ENCODE data around the gene HOXB2. TPM values are rescaled to one million over a fixed set of nuclear protein-coding genes. Genes with fewer than 3 reads are reported as not detected.

Gene HOXB2
- total RNA-seq, 1 experiment from 2014 or later: 3.0 TPM

DNA sequence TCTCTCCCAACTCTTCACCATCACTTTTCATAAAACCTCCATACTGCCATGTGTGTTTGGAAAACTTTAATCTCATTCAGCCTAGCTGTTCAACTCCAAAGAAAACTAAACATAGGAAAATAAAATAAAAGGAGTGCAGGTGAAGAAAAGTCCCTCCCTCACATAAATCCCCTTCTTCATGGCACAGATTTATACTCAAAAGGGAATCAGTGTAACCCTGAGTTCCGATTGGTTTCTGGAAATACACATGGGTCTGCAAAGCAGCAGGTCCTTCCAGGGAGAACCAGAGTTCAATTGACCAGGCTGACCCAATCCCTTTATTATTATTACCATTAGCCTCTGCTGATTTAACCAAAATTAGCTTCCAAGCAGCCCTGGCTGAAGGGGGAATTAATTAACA is 8.9 kb upstream of the HOXB2 start:
- H3K27ac Mint-ChIP-seq (ENCODE audit: low read depth, unreplicated experiment): no peak overlapping the region

DNA sequence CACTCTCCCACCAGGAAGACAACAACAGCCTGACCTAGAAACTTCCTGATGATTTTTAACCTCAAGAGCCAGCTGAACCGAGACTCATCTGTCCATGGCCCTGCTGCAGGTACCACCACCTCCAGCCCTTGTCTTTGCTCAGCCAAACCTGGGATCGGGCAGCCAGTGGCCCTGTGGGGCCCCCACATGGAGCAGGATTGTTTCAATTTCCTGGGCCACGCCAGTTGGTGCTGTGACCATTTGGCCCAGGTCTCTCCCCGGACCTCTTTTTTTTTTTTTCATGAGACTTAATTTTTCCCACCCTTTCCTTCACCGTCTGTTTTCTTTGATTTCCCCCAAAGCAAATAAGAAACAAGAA is 8.3 kb upstream of the HOXB2 start:
- TF ChIP-seq, protein P1, sequence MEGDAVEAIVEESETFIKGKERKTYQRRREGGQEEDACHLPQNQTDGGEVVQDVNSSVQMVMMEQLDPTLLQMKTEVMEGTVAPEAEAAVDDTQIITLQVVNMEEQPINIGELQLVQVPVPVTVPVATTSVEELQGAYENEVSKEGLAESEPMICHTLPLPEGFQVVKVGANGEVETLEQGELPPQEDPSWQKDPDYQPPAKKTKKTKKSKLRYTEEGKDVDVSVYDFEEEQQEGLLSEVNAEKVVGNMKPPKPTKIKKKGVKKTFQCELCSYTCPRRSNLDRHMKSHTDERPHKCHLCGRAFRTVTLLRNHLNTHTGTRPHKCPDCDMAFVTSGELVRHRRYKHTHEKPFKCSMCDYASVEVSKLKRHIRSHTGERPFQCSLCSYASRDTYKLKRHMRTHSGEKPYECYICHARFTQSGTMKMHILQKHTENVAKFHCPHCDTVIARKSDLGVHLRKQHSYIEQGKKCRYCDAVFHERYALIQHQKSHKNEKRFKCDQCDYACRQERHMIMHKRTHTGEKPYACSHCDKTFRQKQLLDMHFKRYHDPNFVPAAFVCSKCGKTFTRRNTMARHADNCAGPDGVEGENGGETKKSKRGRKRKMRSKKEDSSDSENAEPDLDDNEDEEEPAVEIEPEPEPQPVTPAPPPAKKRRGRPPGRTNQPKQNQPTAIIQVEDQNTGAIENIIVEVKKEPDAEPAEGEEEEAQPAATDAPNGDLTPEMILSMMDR (IDR thresholded peaks at IDR 0.05; ENCODE audit: unreplicated experiment): no peak
- no peaks in the 10 kb centered on the region for H3K9me3 Mint-ChIP-seq (ENCODE audit: unreplicated experiment)
- peaks cover 17% of the 10 kb centered on the region for H3K4me1 Mint-ChIP-seq (ENCODE audit: insufficient read depth, unreplicated experiment)
- peaks cover 2% of the 10 kb centered on the region for H3K27me3 Mint-ChIP-seq (ENCODE audit: insufficient read depth, unreplicated experiment)
- ChIA-PET POLR2A (no interaction called here), CTCF (no interaction called here)
- H3K36me3 Mint-ChIP-seq (ENCODE audit: insufficient read depth, unreplicated experiment): no peaks in the 10 kb centered on the region
- no peak overlapping the region for H3K27ac Mint-ChIP-seq (ENCODE audit: low read depth, unreplicated experiment)
- no TSS peak for BruUV-seq (replicated peaks)
- intact Hi-C loops (cut with micrococcal nuclease): no loop called here
- no peak for DNase-seq (ENCODE audit: unreplicated experiment)
- H3K4me3 Mint-ChIP-seq (ENCODE audit: unreplicated experiment): no peak overlapping the region

More for the DNA sequence above, 8.9 kb upstream of the HOXB2 start:
- intact Hi-C loops (cut with micrococcal nuclease): no loop called here
- Mint-ChIP-seq H3K4me1 (ENCODE audit: insufficient read depth, unreplicated experiment) (peaks cover 17% of the 10 kb centered on the region), H3K9me3 (ENCODE audit: unreplicated experiment) (no peaks in the 10 kb centered on the region), H3K4me3 (ENCODE audit: unreplicated experiment) (no peak overlapping the region), H3K36me3 (ENCODE audit: insufficient read depth, unreplicated experiment) (no peaks in the 10 kb centered on the region), H3K27me3 (ENCODE audit: insufficient read depth, unreplicated experiment) (peaks cover 9% of the 10 kb centered on the region)
- no TSS peak for BruUV-seq (replicated peaks)
- DNase-seq (ENCODE audit: unreplicated experiment): no peak
- TF ChIP-seq, protein P1 (IDR thresholded peaks at IDR 0.05; ENCODE audit: unreplicated experiment): no peak
- ChIA-PET CTCF (interaction anchor here (0.6 to 0.7 kb wide), 3 partner anchors 21 to 249 kb away, joined by 3 to 6 read pairs (median 3); no protein-coding TSS in a partner anchor), POLR2A (interaction anchor here (1.5 kb wide), 1 partner anchor 10 kb away, joined by 4 read pairs; no protein-coding TSS in a partner anchor)

DNA sequence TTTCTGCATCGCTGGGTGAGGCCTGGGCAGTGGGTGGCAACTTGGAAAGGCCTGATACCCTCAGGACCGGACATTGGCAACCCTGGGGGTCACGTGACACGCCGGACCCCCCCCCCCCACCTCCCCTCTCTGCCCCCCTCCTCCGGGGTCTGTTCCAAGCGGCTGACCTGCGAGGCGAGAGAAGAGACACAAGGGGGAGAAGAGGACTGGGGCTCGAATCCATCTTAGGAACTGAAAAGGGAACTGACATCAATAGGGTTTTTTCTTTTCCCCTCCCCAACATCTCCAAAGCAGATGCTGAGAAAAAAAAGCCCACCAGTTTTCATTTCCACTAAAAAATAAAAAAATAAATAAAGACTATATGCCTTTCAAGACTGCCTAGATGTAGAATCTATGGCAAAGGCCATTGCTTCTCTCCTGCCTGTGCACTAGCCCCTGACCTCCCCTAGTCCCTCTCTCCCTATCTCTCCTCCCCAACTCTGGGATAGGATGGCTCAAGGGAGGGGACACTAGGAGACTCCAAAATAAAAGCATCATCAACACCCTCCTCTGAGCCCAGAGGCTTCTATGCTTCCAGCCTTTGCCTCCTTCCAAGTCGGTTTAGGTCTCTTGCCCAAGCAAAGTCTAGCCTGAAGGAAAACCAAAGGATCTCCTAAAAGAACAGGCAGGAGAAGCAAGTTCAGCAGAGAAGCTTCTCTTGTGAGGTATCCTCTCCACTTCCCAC is 7.7 kb upstream of the HOXB2 start:
- intact Hi-C loops (cut with micrococcal nuclease): no loop called here
- ChIA-PET POLR2A (no interaction called here), CTCF (no interaction called here)
- H3K27ac Mint-ChIP-seq (ENCODE audit: low read depth, unreplicated experiment): no peak overlapping the region
- H3K4me3 Mint-ChIP-seq (ENCODE audit: unreplicated experiment): no peak overlapping the region
- peaks cover 17% of the 10 kb centered on the region for H3K4me1 Mint-ChIP-seq (ENCODE audit: insufficient read depth, unreplicated experiment)
- no peaks in the 10 kb centered on the region for H3K27me3 Mint-ChIP-seq (ENCODE audit: insufficient read depth, unreplicated experiment)
- BruUV-seq (replicated peaks): no TSS peak
- no peak for DNase-seq (ENCODE audit: unreplicated experiment)
- TF ChIP-seq, protein P1 (IDR thresholded peaks at IDR 0.05; ENCODE audit: unreplicated experiment): no peak
- H3K9me3 Mint-ChIP-seq (ENCODE audit: unreplicated experiment): no peaks in the 10 kb centered on the region
- H3K36me3 Mint-ChIP-seq (ENCODE audit: insufficient read depth, unreplicated experiment): no peaks in the 10 kb centered on the region

DNA sequence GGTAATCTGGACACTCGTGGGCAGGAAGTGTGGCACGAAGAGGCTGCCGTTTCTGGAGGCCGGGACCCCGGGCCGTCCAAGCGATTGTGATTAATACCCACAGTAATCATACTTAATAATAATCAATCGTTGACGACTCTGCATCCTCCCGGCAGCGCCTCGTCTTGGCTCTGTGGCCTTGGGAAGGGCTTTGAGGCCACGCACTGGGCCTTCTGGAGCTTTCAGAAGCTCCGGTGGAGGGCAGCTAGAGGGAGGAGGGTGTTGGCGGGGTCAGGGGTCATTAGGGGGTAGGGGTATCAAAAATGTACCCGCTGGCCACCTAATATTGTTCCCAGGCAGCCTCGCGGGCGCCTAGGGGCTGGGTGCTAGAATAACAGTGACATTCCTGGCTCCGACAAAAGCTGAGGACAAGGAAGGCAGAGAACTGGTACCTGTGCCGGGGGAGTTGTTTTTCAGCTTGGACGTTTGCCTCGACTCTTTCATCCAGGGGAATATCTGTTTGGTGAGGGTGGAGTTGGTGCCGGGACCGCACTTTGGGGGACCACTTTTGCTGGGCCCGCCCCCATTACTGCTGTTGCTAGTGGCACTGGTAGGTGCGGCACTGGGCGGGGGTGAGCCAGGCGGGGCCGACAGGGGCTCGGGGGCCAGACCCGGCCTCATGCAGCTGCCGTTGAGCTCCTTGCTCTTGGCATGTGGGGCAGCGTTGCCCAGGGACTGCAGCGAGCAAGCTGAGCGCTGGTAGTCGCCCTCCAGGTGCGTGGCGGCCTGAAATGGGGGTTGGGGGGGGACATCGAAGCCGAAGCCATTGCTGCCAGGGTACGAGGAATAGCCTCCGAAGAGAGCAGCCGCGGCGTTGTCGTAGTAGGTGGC is 6.9 kb upstream of the HOXB2 start:
- no peaks in the 10 kb centered on the region for H3K36me3 Mint-ChIP-seq (ENCODE audit: insufficient read depth, unreplicated experiment)
- peaks cover 15% of the 10 kb centered on the region for H3K4me1 Mint-ChIP-seq (ENCODE audit: insufficient read depth, unreplicated experiment)
- no peaks in the 10 kb centered on the region for H3K27me3 Mint-ChIP-seq (ENCODE audit: insufficient read depth, unreplicated experiment)
- ChIA-PET CTCF (no interaction called here), POLR2A (no interaction called here)
- intact Hi-C loops (cut with micrococcal nuclease): no loop called here
- BruUV-seq (replicated peaks): no TSS peak
- H3K27ac Mint-ChIP-seq (ENCODE audit: low read depth, unreplicated experiment): no peak overlapping the region
- no peak overlapping the region for H3K4me3 Mint-ChIP-seq (ENCODE audit: unreplicated experiment)
- no peak for DNase-seq (ENCODE audit: unreplicated experiment)
- no peaks in the 10 kb centered on the region for H3K9me3 Mint-ChIP-seq (ENCODE audit: unreplicated experiment)
- TF ChIP-seq, protein P1 (IDR thresholded peaks at IDR 0.05; ENCODE audit: unreplicated experiment): no peak

Data from MCF 10A (cell line).